OCI-LY1 (cell line): ENCODE results near the gene FKBP4.

Experiments
- EZH2 ChIP-seq: fragments of 200-600 bp; sonication (generic), shearing (Covaris generic); IDR thresholded peaks from 2 replicates; pipeline ENCODE4 v1.8.0; 2017; ENCODE audit warnings: borderline replicate concordance, mixed run types, mild to moderate bottlenecking, antibody characterized with exemption, low read length, moderate library complexity, mixed read lengths
- TF ChIP-seq, protein P1 (sequence below): fragments of 200-600 bp; sonication (generic), shearing (Covaris generic); IDR thresholded peaks from 2 replicates; pipeline ENCODE4 v1.5.1; 2017; ENCODE audit warnings: mild to moderate bottlenecking, antibody characterized with exemption, low read length, moderate library complexity, mixed read lengths

GRCh38 chr12:2794191-2794735 lies 507 bp upstream of the FKBP4 start:
- TF ChIP-seq, protein P1, sequence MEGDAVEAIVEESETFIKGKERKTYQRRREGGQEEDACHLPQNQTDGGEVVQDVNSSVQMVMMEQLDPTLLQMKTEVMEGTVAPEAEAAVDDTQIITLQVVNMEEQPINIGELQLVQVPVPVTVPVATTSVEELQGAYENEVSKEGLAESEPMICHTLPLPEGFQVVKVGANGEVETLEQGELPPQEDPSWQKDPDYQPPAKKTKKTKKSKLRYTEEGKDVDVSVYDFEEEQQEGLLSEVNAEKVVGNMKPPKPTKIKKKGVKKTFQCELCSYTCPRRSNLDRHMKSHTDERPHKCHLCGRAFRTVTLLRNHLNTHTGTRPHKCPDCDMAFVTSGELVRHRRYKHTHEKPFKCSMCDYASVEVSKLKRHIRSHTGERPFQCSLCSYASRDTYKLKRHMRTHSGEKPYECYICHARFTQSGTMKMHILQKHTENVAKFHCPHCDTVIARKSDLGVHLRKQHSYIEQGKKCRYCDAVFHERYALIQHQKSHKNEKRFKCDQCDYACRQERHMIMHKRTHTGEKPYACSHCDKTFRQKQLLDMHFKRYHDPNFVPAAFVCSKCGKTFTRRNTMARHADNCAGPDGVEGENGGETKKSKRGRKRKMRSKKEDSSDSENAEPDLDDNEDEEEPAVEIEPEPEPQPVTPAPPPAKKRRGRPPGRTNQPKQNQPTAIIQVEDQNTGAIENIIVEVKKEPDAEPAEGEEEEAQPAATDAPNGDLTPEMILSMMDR = no peak
- TF ChIP-seq EZH2 = no peak
